Activated CD4-positive, alpha-beta T cell treated with anti-CD3 and anti-CD28 coated beads, Interleukin-2, amount 50 U/mL, for 16 hours (primary cell): ENCODE data around the gene DLG2.

Experiments
- DNase-seq: peaks from one replicate; pipeline ENCODE4 v3.0.0-alpha.2; 2020

Gene DLG2

DNA sequence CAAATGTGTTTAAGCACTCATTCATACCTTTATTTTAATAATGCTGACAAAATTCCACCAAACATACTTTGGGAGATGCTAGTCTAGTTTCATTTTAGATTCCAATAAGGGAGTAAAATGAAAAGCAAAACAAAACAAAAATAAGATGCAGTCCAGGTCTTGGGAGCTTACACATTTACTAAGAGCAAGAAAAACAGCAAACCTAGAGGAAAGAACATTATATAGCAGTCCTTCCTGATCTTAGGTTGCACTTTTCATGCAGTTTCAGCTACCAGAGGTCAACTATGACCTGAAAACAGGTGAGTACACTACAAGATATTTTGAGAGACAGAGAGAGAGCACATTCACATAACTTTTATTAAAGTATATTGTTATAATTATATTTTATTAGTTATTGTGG lies 1100.9 kb downstream of the DLG2 start:
- no peak for DNase-seq

DNA sequence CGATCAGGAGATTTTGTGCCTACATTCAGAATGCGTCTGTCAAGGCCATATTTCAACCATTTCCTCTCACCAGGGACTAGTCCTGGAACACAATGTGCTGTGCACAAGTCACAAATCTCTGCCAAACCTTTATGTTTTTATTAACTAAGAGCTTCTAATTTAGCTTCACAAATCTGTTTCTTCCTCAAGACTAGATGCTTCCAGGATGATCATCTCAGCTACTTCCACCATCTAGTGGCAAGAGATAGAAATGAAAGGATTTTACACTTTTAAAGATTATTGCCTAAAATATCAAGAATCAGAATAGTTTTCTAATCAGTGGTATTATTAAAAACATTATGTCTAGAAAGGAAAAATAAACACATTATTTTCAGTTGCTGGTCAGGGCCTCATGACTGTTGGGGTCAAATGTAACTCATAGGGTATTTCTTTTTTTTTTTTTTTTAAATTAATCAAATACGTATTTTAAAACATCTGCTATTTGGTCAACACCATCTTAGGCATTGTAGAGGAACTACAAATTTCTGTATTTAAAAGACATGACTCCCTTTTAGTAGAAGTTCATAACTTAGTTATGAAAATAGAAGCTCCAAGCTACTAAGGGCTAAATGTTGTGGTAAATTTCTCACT lies 1102.6 kb downstream of the DLG2 start:
- DNase-seq: no peak

DNA sequence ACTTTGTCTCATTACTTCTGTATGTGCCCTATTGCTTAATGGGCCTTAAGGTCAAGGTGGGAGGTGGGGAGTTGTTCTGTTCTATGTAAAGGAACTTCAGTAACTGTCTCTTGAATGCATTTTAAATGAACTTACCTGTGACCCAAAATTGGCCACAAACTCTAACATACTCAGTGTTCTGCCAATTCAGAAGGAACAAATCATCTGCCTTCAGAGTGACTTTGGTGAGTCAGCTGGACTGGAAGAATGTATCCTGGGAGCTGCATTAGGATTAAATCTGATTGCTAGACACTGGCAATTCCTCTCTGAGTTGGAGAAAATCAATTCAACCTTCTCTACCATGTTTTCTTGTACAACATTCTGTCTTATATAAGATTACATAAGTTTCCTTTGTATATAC lies 1104.8 kb downstream of the DLG2 start:
- DNase-seq: no peak

DNA sequence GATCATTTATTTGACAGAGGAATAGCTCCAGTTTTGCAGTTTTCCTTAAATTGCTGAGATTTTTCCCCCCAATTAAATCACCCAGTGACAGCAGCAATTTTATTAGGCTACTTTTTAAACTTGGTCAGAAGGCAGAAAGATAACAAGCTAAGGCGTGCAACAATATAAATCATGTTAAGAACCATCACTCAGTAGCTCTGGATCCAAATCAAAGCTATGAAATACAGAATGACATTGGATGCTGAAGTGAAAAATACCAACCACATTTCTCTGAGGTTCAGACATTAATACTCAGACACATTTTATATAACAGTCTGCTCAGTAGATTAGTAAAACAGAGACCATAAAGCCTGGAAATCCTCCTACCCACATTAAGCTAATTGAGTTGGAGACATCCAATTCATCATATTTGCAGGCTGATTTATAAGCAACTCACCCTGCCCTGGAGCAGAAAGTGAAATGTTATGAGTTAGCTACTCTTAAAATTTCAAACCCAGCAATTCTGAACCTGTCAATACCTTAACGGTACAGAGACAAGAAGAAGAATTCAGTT lies 1108.4 kb downstream of the DLG2 start:
- no peak for DNase-seq

GRCh38 chr11:84514436-84514835 lies 1112.7 kb downstream of the DLG2 start:
- DNase-seq: no peak

GRCh38 chr11:84503503-84503902 lies 1123.6 kb downstream of the DLG2 start:
- DNase-seq: no peak

DNA sequence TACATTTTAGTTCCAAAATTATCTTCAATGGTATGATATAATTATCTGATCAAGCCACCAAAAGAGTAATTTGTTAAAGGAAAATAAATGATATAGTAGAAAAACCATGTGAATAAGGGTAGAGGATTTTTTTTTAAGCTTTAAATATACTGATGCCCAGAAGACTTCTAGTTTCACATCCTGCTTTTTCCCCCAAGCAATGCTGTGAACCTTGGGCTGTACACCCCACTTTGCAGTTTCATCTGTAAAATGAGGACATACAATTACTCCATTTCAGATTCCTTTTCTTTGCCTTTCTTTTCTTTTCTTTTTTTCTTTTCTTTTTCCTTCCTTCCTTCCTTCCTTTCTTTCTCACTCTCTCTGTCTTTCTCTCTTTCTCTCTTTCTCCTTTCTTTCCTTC lies 1125.4 kb downstream of the DLG2 start:
- no peak for DNase-seq

DNA sequence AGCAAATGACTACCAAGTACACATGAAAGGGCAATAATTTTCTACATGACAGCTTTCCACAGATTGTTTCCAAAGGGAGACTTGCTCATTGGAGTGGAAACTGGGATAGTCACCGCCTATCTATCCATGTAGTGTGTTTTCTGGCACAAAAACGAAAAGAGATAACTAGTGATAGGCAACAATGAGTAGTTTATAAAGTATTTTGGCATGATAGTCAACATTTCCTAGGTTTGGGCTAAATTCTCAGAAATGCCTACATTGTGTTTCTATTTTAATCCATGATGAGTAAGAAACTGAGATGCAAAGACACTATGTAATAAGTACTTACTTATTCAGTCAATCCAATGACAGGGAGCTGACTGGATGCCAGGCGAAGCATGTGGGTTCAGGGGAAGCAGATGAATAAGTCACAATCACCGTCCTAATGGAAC lies 1129.1 kb downstream of the DLG2 start:
- DNase-seq: no peak

GRCh38 chr11:84497181-84497580 lies 1130.0 kb downstream of the DLG2 start:
- no peak for DNase-seq

- no peak for DNase-seq
Measured at GRCh38 chr11:84496122-84496521, 1131.0 kb downstream of the DLG2 start.

DNA sequence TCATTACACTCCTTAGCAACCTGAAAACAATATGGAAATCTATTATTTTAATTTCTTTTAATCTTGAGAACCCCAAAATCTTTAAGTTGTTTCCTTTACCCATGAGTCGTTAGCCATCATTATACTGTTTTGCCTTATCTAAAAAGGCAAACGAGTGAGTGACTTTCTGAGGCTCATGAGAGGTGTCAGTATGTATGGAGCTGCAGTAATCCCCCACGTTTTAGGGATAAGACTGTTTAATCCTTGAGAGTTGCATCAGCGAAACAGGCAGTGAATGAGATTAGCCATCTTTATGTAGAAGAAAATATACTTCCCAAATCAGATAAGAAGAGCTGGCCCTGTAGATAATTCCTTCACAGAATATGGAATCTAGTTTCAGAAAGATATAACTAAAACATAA lies 1147.0 kb downstream of the DLG2 start:
- DNase-seq: no peak

GRCh38 chr11:84476581-84476980 lies 1150.6 kb downstream of the DLG2 start:
- DNase-seq: no peak

- DNase-seq: no peak
Measured at GRCh38 chr11:84471501-84471900, 1155.6 kb downstream of the DLG2 start.

DNA sequence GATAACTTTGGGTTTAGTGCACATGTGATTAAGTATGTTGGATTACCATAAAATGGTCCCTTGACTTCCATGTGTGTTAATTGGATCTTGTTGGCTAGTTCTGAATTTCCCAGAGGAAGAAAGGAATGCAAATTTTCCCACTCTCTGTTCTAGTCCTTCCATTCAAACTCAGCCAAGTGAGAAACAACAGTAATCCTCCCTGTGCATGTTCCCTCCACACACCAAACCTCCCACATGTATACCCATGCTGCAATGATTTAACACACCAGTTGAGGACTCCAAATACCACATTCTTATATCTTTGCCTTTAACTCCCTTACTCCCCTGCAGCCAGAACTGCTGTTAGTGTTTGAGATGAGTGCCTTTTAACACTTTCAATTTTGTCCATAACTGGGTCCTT lies 1158.9 kb downstream of the DLG2 start:
- DNase-seq: no peak

DNA sequence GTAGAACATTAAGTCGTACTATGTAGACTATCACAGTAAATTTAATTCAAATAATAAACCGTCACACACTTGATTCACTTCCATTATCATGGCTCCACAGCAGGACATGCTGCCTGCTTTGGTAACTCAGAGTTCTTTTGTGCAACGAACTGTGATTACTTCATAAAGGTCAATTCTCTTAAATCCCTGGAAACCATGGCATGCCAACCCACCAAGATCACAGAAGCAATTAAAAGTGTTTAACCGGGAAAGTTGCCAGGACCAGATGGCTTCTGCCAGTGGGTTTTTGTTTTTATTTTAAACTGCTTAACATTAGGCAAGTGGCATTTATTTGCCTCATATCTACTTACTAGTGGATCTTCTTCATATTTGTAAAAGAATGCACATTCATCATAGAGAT lies 1162.1 kb downstream of the DLG2 start:
- DNase-seq: no peak

- DNase-seq: no peak
Measured at GRCh38 chr11:84455691-84456090, 1171.5 kb downstream of the DLG2 start.

- no peak for DNase-seq
Measured at GRCh38 chr11:84452211-84452610, 1174.9 kb downstream of the DLG2 start.

DNA sequence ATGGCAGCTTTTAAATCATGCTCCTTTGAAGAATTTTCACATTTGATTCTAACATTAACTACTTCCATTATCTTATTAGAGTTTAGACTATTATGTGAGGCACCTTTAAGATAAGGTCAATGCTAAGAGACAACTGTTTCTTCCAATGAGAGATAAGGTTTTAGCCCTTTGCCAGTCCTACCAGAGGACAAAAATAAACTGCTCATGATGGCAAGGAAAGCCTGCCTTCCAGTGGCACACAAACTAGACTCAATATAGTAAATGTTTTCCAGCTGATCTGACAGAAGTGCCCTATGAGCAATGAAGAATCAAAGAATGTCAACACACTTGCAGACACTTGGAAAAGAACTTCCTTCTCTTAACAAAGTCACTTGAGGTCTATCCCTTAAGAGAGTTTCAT lies 1188.6 kb downstream of the DLG2 start:
- no peak for DNase-seq

GRCh38 chr11:84437071-84437980 lies 1189.8 kb downstream of the DLG2 start:
- DNase-seq: no peak

- no peak for DNase-seq
Measured at GRCh38 chr11:84430661-84431060, 1196.5 kb downstream of the DLG2 start.

DNA sequence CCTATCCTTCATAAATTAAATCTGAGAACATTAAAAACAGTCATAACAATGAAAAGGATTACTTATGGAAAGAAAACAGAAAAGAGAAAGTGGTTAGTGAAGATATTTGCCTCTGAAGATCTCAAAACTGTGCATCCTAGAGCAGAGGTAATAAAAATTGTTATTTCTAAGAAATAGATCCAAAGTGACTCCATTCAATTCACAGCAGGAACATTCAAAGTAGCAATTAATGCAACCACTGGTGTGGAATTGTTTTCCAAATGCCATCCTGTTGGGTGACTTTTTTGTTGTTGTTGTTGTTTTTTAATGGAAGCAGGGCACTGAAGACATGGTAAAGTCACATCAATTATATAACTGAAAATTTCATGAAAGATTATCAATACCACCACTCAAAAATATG lies 1201.5 kb downstream of the DLG2 start:
- no peak for DNase-seq

- no peak for DNase-seq
Measured at GRCh38 chr11:84420271-84420670, 1206.9 kb downstream of the DLG2 start.

- no peak for DNase-seq
Measured at GRCh38 chr11:84419616-84420015, 1207.5 kb downstream of the DLG2 start.

- DNase-seq: no peak
Measured at GRCh38 chr11:84414920-84415319, 1212.2 kb downstream of the DLG2 start.
